NCI-H187 treated with DMSO at 0.1 percent for 48 hours (cell line): Measurements from ENCODE around the gene LSG1.
"Not testable (repeated sequence)": the region's sequence is repeated elsewhere in the genome, so short reads cannot be mapped to it uniquely, and the experiment has no call there.

ENCODE experiments used
- DNase-seq: peaks from one replicate; lab custom pipeline; 2025; lab: John Stamatoyannopoulos, UW

Gene LSG1

GRCh38 chr3:194617827-194618226, 54.2 kb downstream of the LSG1 start:
- DNase-seq, result no peak

- no peak for DNase-seq
Observed at GRCh38 chr3:194617143-194617671, 54.8 kb downstream of the LSG1 start.

- no peak for DNase-seq
Observed at GRCh38 chr3:194615226-194615625, 56.8 kb downstream of the LSG1 start.

- no peak for DNase-seq
Observed at GRCh38 chr3:194612221-194612620, 59.8 kb downstream of the LSG1 start.

- DNase-seq, result no peak
Observed at GRCh38 chr3:194610689-194611088, 61.3 kb downstream of the LSG1 start.

GRCh38 chr3:194609601-194610000, 62.4 kb downstream of the LSG1 start:
- DNase-seq, result no peak

GRCh38 chr3:194608981-194609380, 63.0 kb downstream of the LSG1 start:
- no peak for DNase-seq

- DNase-seq, result no peak
Observed at GRCh38 chr3:194607592-194608389, 64.2 kb downstream of the LSG1 start.

- no peak for DNase-seq
Observed at GRCh38 chr3:194606941-194607340, 65.0 kb downstream of the LSG1 start.

GRCh38 chr3:194606163-194606562, 65.8 kb downstream of the LSG1 start:
- no peak for DNase-seq

- not testable (repeated sequence) for DNase-seq
Observed at GRCh38 chr3:194605314-194605713, 66.7 kb downstream of the LSG1 start.

- no peak for DNase-seq
Observed at GRCh38 chr3:194604837-194605236, 67.2 kb downstream of the LSG1 start.

GRCh38 chr3:194604126-194604525, 67.9 kb downstream of the LSG1 start:
- DNase-seq, result no peak

GRCh38 chr3:194602669-194603171, 69.3 kb downstream of the LSG1 start:
- DNase-seq, result no peak

- DNase-seq, result no peak
Observed at GRCh38 chr3:194598771-194599557, 73.0 kb downstream of the LSG1 start.

- DNase-seq, result no peak
Observed at GRCh38 chr3:194596906-194597305, 75.1 kb downstream of the LSG1 start.

GRCh38 chr3:194592798-194593752, 78.9 kb downstream of the LSG1 start:
- DNase-seq, result no peak
